Right atrium auricular region (tissue), 2 donors: ENCODE data around the gene NMNAT3. TPM values are rescaled to one million over a fixed set of nuclear protein-coding genes. Genes with fewer than 3 reads are reported as not detected.

Experiments
- DNase-seq: peaks from one replicate; pipeline ENCODE4 v3.0.0-alpha.2; 2019; ENCODE audit warnings: low spot score
- H3K27ac ChIP-seq, 2 donors: fragments of 200-600 bp; sonication (generic); 1 replicate in 1 of 2; 2 replicates in 1 of 2; pipeline ENCODE4 v1.5.1; 2016 to 2019
- H3K27me3 ChIP-seq, 2 donors: fragments of 200-600 bp; sonication (generic); one replicate each; pipeline versions ENCODE4 v1.5.1 to v1.6.0; 2017 to 2019
- H3K36me3 ChIP-seq: fragments of 200-600 bp; sonication (generic); one replicate; pipeline ENCODE4 v1.5.1; 2016
- H3K4me1 ChIP-seq, 2 donors: fragments of 200-600 bp; sonication (generic); one replicate each; pipeline versions ENCODE4 v1.5.1 to v1.6.0; 2017 to 2019
- H3K4me3 ChIP-seq, 2 donors: fragments of 200-600 bp; sonication (generic); 1 replicate in 1 of 2; 2 replicates in 1 of 2; pipeline ENCODE4 v1.5.1; 2017 to 2019; ENCODE audit warnings: mild to moderate bottlenecking in 1 of 2, moderate library complexity in 1 of 2
- H3K9me3 ChIP-seq, 2 donors: fragments of 200-600 bp; sonication (generic); one replicate each; pipeline ENCODE4 v1.5.1; 2019
- total RNA-seq, 2 donors: library from RNA; depleted of rRNA; stranded (reverse); fragments of >200 nt; gene quantifications; one replicate each; pipeline ENCODE4 v1.1.0, GENCODE V29; 2016
- TF ChIP-seq, protein P1 (sequence below), 2 donors: fragments of 200-600 bp; sonication (generic); IDR thresholded peaks; one replicate each; pipeline ENCODE4 v1.5.1; 2019; ENCODE audit warnings: antibody characterized with exemption in 2 of 2

NMNAT3 gene
- total RNA-seq, 2 donors from 2014 or later, result 11.0 to 23.4 TPM

DNA sequence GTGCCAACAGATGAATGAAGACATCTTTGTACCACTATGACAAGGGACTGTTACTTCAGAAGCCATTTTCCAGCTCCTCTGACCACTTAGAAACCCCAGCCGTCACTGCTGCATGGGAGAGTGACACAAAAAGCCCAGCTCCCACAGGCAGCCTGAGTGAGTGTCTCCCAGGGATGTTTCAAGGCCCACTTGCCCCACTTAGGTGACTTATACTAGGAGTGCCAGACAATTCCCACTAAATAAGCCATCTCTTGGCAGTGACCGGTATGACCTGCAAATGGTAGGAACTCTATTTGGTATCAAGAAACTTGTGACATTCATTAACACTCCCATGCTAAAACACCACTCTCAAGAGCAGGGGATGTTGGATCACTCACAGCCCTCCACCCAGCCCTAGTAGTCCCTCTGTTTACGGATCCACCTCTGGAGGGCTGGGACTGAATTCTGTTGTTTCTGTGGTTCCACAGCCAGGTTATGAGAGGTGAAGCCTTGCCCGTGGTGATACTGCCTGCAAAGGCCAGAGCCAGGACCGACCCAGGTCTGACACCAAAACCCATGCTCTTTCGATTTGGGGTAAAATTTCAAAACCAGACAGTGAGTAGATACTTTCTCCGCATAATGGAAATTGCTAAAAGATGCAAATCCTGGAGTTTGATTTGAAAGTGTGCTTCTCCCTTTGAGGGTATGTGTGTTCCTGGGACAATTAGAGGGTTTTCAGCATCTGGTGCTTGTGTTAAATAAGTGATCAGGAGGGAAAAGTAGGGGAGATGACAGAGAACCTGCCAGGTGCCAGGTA lies 152.7 kb downstream of the NMNAT3 start:
- no peak overlapping the region for H3K4me3 ChIP-seq
- no peaks in the 10 kb centered on the region for H3K4me1 ChIP-seq
- TF ChIP-seq, protein P1, sequence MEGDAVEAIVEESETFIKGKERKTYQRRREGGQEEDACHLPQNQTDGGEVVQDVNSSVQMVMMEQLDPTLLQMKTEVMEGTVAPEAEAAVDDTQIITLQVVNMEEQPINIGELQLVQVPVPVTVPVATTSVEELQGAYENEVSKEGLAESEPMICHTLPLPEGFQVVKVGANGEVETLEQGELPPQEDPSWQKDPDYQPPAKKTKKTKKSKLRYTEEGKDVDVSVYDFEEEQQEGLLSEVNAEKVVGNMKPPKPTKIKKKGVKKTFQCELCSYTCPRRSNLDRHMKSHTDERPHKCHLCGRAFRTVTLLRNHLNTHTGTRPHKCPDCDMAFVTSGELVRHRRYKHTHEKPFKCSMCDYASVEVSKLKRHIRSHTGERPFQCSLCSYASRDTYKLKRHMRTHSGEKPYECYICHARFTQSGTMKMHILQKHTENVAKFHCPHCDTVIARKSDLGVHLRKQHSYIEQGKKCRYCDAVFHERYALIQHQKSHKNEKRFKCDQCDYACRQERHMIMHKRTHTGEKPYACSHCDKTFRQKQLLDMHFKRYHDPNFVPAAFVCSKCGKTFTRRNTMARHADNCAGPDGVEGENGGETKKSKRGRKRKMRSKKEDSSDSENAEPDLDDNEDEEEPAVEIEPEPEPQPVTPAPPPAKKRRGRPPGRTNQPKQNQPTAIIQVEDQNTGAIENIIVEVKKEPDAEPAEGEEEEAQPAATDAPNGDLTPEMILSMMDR (IDR thresholded peaks at IDR 0.05), result no peak
- H3K9me3 ChIP-seq, result no peaks in the 10 kb centered on the region
- H3K27ac ChIP-seq, result no peak overlapping the region
- H3K27me3 ChIP-seq, result no peaks in the 10 kb centered on the region
- DNase-seq, result peak; percentile 46
- H3K36me3 ChIP-seq, result no peaks in the 10 kb centered on the region

DNA sequence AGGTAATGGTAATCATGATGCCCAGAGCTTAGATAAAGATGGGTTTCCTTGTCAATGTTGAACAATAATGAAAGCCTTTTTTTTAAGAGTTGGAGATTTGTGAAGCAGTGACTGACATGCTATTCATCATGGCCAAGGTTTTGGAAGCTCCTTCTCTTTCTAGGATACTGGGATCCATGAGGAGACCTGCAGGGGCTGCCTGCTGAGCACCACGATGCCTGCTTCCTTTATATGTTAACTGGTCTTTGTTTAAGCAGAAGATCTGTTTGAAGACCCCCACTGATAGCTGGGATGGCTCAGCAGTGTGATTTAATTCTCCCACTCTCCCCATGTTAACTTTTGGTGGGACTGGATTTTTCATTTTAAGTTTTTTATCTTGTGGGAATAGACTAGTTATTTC lies 154.1 kb downstream of the NMNAT3 start:
- DNase-seq, result no peak
- Histone ChIP-seq H3K4me3 (no peak overlapping the region), H3K9me3 (no peaks in the 10 kb centered on the region), H3K27ac (no peak overlapping the region), H3K4me1 (no peaks in the 10 kb centered on the region), H3K36me3 (no peaks in the 10 kb centered on the region), H3K27me3 (no peaks in the 10 kb centered on the region)
- TF ChIP-seq, protein P1 (IDR thresholded peaks at IDR 0.05), result no peak

DNA sequence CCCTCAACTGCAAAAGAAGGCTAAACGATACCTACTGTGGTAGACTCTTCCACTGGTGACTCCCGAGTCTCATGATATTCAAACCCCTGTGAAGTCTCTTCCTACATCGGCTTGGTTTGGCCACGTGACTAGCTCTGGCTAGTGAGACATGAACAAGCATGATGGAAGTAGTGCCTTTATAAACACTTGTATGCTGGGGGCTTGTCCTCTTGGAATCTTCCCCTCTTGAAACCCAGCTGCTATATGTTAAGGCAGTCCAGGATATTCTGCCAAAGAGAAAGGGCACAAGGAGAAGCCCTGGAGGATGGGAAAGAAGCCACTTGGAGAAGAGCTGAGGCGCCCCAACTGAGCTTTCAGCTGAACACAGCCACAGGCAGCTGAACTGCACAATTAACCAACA lies 154.6 kb downstream of the NMNAT3 start:
- DNase-seq, result no peak
- Histone ChIP-seq H3K9me3 (no peaks in the 10 kb centered on the region), H3K36me3 (no peaks in the 10 kb centered on the region), H3K27ac (no peak overlapping the region), H3K4me1 (no peaks in the 10 kb centered on the region), H3K4me3 (no peak overlapping the region), H3K27me3 (no peaks in the 10 kb centered on the region)
- TF ChIP-seq, protein P1 (IDR thresholded peaks at IDR 0.05), result no peak

- Histone ChIP-seq H3K27me3 (no peaks in the 10 kb centered on the region), H3K4me3 (no peak overlapping the region), H3K4me1 (no peaks in the 10 kb centered on the region), H3K27ac (no peak overlapping the region), H3K36me3 (no peaks in the 10 kb centered on the region), H3K9me3 (no peaks in the 10 kb centered on the region)
- no peak for DNase-seq
- TF ChIP-seq, protein P1 (IDR thresholded peaks at IDR 0.05), result no peak
These were observed 155.4 kb downstream of the NMNAT3 start for GRCh38 chr3:139522421-139522820.

- TF ChIP-seq, protein P1 (IDR thresholded peaks at IDR 0.05), result no peak
- H3K9me3 ChIP-seq, result no peaks in the 10 kb centered on the region
- H3K36me3 ChIP-seq, result no peaks in the 10 kb centered on the region
- no peak overlapping the region for H3K27ac ChIP-seq
- no peaks in the 10 kb centered on the region for H3K4me1 ChIP-seq
- no peak for DNase-seq
- no peak overlapping the region for H3K4me3 ChIP-seq
- no peaks in the 10 kb centered on the region for H3K27me3 ChIP-seq
These were observed 156.0 kb downstream of the NMNAT3 start for GRCh38 chr3:139521816-139522215.

DNA sequence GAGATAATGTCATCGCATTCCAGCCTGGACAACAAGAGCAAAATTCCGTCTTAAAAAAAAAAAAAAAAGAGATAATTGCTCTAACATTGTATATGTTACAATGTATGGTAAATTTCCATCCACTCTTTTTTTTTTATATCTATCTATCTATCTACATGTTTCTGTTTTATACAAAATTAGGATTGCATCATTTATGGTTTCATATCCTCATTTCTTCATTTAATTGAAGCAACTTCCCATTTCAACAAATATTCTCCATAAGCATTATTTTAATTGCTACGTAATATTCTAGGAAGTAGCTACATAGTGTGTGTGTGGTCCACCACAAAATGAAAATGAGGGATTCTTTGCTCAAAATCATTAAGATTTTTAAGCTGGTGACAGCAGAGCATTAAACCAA lies 156.6 kb downstream of the NMNAT3 start:
- H3K27me3 ChIP-seq, result no peaks in the 10 kb centered on the region
- H3K27ac ChIP-seq, result no peak overlapping the region
- no peaks in the 10 kb centered on the region for H3K9me3 ChIP-seq
- no peaks in the 10 kb centered on the region for H3K36me3 ChIP-seq
- no peak for DNase-seq
- TF ChIP-seq, protein P1 (IDR thresholded peaks at IDR 0.05), result no peak
- no peaks in the 10 kb centered on the region for H3K4me1 ChIP-seq
- no peak overlapping the region for H3K4me3 ChIP-seq
